ENCODE data around the gene EML1.

- no peak for TF ChIP-seq CTCF (IDR thresholded peaks at IDR 0.05)
- TF ChIP-seq POLR2A (IDR thresholded peaks at IDR 0.05), result no peak
- TF ChIP-seq EP300 (IDR thresholded peaks at IDR 0.05), result no peak
- TF ChIP-seq POLR2AphosphoS5 (IDR thresholded peaks at IDR 0.05), result no peak
Measured at GRCh38 chr14:99818503-99819036, 25.4 kb downstream of the EML1 start.
